HEK293T (cell line): ENCODE data around the gene ARL4D.

Source experiments
- CTCF ChIA-PET: fragments of 350-600 bp; formaldehyde crosslinking; extraction: SDS; loops from one replicate; lab custom pipeline; 2021; ENCODE audit warnings: antibody characterized with exemption, inconsistent platforms; lab: Yijun Ruan, JAX
- POLR2A ChIA-PET: fragments of 350-600 bp; formaldehyde crosslinking; extraction: SDS; loops from one replicate; lab custom pipeline; 2020; ENCODE audit warnings: antibody characterized with exemption, inconsistent platforms; lab: Yijun Ruan, JAX
- DNase-seq: peaks from one replicate; pipeline ENCODE4 v3.0.0; 2012; ENCODE audit warnings: mixed read lengths; ENCODE audit errors: extremely low spot score
- ARNT ChIP-seq: fragments of 450-650 bp; IDR thresholded peaks from 2 replicates; pipeline ENCODE4 v1.6.1; 2017; ENCODE audit warnings: mild to moderate bottlenecking
- BHLHE40 ChIP-seq: fragments of 450-650 bp; IDR thresholded peaks from 2 replicates; pipeline ENCODE4 v1.6.1; 2016; ENCODE audit warnings: mild to moderate bottlenecking, moderate library complexity, borderline replicate concordance
- CTBP1 ChIP-seq: fragments of 450-650 bp; IDR thresholded peaks from 2 replicates; pipeline ENCODE4 v1.6.1; 2016; ENCODE audit warnings: borderline replicate concordance
- ELF4 ChIP-seq: fragments of 450-650 bp; IDR thresholded peaks from 2 replicates; pipeline ENCODE4 v1.6.1; 2017; ENCODE audit warnings: antibody characterized with exemption
- FOXA1 ChIP-seq: fragments of 450-650 bp; IDR thresholded peaks from 2 replicates; pipeline ENCODE4 v1.6.1; 2016; ENCODE audit warnings: mild to moderate bottlenecking
- FOXK2 ChIP-seq: fragments of 450-650 bp; IDR thresholded peaks from 2 replicates; pipeline ENCODE4 v1.6.1; 2016; ENCODE audit warnings: mild to moderate bottlenecking
- FOXM1 ChIP-seq: fragments of 450-650 bp; IDR thresholded peaks from 2 replicates; pipeline ENCODE4 v1.6.1; 2017; ENCODE audit warnings: mild to moderate bottlenecking, borderline replicate concordance
- HDGF ChIP-seq: fragments of 450-650 bp; IDR thresholded peaks from 2 replicates; pipeline ENCODE4 v1.6.1; 2017; ENCODE audit warnings: antibody characterized with exemption, borderline replicate concordance
- L3MBTL2 ChIP-seq: fragments of 450-650 bp; conservative IDR thresholded peaks from 2 replicates; pipeline ENCODE4 v1.6.1; 2016; ENCODE audit warnings: mild to moderate bottlenecking
- LEF1 ChIP-seq: fragments of 450-650 bp; IDR thresholded peaks from 2 replicates; pipeline ENCODE4 v1.6.1; 2017; ENCODE audit warnings: mild to moderate bottlenecking, borderline replicate concordance
- NFRKB ChIP-seq: fragments of 450-650 bp; IDR thresholded peaks from 2 replicates; pipeline ENCODE4 v1.6.1; 2016; ENCODE audit warnings: mild to moderate bottlenecking, moderate library complexity
- SP1 ChIP-seq: fragments of 450-650 bp; IDR thresholded peaks from 2 replicates; pipeline ENCODE4 v1.6.1; 2017
- SUZ12 ChIP-seq: fragments of 450-650 bp; IDR thresholded peaks from 2 replicates; pipeline ENCODE4 v1.6.1; 2016; ENCODE audit warnings: mild to moderate bottlenecking
- TARDBP ChIP-seq: fragments of 450-650 bp; IDR thresholded peaks from 2 replicates; pipeline ENCODE4 v1.6.1; 2016
- ZNF384 ChIP-seq: fragments of 450-650 bp; IDR thresholded peaks from 2 replicates; pipeline ENCODE4 v1.6.1; 2016
- TF ChIP-seq, protein P1 (sequence below): fragments of 450-650 bp; IDR thresholded peaks from 2 replicates; pipeline ENCODE4 v1.6.1; 2016

Gene ARL4D

DNA sequence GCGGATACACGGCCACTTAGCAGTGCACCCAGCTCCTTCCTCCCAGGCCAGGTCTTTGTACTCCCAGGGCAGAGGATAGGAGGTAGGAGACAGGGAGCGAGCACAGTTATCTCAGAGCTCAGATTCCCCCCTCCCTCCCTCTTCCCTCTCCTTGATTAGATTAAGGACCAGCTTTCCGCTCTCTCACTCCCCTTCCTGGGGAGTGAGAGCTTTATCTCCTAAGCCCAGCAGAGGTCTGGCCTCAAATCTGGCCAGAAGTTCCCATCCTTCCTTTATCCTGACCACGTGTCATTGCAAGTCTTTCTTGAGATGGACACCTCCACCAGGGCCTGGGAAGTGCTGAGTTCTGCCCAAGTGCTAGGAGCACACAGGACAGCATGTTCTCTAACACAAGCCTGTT, 5.1 kb downstream of the ARL4D start:
- DNase-seq = no peak
- ChIA-PET CTCF (interaction anchor here (0.6 to 1.8 kb wide), 4 partner anchors 10 to 270 kb away, joined by 3 to 7 read pairs (median 3); no protein-coding TSS in a partner anchor), POLR2A (interaction anchor here (1.4 to 5.5 kb wide), 2 partner anchors 35 to 80 kb away, joined by 5 to 44 read pairs; partner anchors contain the start of gene DHX8)
- TF ChIP-seq LEF1 (no peak), HDGF (no peak), TARDBP (no peak), ARNT (no peak), SP1 (no peak)
- TF ChIP-seq, protein P1, sequence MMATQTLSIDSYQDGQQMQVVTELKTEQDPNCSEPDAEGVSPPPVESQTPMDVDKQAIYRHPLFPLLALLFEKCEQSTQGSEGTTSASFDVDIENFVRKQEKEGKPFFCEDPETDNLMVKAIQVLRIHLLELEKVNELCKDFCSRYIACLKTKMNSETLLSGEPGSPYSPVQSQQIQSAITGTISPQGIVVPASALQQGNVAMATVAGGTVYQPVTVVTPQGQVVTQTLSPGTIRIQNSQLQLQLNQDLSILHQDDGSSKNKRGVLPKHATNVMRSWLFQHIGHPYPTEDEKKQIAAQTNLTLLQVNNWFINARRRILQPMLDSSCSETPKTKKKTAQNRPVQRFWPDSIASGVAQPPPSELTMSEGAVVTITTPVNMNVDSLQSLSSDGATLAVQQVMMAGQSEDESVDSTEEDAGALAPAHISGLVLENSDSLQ = no peak

DNA sequence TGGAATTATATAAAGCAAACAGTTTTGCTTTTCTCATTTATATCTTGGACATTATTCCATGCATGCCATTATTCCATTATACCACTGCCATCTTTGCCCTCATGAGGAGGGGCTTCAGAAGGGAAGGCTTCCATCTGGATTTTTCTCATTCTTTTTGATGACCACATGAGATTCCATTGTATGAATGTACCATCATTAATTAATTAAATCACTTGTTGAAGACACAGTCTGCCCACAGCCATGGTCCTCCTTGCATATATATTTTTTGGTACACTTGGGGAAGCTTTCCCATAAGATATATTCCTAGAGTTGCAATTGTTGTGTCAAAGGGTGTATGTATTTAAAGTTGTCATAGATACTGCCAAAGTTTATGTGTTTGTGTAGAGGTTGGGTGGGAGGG, 7.1 kb downstream of the ARL4D start:
- no peak for DNase-seq
- TF ChIP-seq SUZ12 = no peak
- TF ChIP-seq FOXM1 = no peak
- no peak for TF ChIP-seq ZNF384
- no peak for TF ChIP-seq HDGF
- TF ChIP-seq, protein P1 = no peak
- TF ChIP-seq CTBP1 = no peak
- no peak for TF ChIP-seq LEF1
- TF ChIP-seq BHLHE40 = no peak
- no peak for TF ChIP-seq SP1
- ChIA-PET POLR2A (interaction anchor here (0.6 to 5.5 kb wide), 4 partner anchors 18 to 78 kb away, joined by 3 to 44 read pairs (median 5); partner anchors contain the start of gene DHX8), CTCF (no interaction called here)

DNA sequence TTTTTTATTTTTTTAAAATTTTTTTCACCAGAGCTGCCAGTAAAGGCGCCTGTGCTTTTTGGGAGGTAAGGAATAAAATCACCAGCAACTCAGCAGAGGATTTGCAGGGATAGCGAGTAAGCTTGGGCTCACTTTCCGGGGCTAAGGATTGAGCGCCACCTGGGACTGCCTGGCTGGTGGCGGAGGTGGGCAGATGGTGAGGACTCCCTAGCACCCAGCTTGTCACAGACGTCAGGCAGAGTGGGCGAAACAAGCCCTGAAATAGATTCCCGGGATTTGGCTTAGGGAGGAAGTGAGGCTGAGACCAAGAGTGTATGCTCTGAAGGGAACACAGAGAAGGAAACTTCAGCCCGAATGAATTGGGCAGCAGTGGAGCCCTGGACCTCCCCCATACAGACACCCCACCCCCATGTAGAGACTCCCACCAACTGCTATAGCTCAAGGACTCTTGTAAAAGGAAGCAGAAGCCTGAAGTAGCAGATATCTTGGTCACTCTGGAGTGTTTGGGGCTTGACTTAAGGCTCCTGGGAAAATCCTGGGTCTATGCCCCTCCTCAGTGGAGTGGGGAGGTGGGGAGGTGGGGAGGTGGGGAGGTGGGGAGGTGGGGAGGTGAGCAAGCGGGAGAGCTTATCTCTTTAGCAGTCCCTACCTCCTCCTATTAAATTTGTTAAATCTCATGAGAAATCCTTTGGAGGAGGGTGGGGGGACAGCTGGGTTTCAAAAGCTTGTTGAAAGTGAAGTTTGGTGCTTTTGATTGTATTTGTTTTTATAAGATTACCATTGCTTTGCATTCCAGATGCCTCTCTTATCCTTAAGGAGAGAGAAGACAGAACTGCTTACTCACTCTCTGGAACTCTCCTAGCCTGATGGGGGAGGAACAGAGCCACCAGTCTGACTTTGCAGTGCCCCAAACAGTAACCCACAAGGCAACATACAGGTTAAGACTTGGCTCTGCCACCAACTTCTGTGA, 8.2 kb downstream of the ARL4D start:
- no peak for DNase-seq
- POLR2A ChIA-PET = interaction anchor here (1.9 to 5.5 kb wide), 2 partner anchors 8 to 39 kb away, joined by 19 to 44 read pairs; partner anchors contain the start of gene ARL4D
- CTCF ChIA-PET = interaction anchor here (1.2 kb wide), 1 partner anchor 13 kb away, joined by 3 read pairs; no protein-coding TSS in a partner anchor
- no peak for TF ChIP-seq BHLHE40
- TF ChIP-seq L3MBTL2 = no peak
- no peak for TF ChIP-seq ELF4
- TF ChIP-seq ARNT = no peak

DNA sequence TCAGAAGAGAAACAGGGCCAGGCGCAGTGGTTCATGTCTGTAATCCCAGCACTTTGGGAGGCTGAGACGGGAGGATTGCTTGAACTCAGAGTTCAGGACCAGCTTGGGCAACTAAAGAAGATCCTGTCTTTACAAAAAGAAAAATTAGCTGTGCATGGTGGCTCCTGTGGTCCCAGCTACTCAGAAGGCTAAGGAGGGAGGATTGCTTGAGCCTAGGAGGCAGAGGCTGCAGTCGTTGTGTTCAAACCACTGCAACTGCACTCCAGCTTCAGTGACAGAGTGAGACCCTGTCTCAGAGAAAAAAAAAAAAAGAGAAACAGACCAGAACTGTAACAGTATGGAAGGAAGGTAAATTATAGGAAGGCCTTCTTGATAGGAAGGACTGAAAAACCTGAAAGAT, 10.3 kb downstream of the ARL4D start:
- DNase-seq = no peak
- ChIA-PET POLR2A (interaction anchor here (6.5 kb wide), 1 partner anchor 9 kb away, joined by 59 read pairs; the partner anchor contains the start of gene ARL4D), CTCF (interaction anchor here (1.2 kb wide), 1 partner anchor 15 kb away, joined by 3 read pairs; no protein-coding TSS in a partner anchor)
- TF ChIP-seq ELF4 (no peak), SUZ12 (no peak), L3MBTL2 (no peak)

DNA sequence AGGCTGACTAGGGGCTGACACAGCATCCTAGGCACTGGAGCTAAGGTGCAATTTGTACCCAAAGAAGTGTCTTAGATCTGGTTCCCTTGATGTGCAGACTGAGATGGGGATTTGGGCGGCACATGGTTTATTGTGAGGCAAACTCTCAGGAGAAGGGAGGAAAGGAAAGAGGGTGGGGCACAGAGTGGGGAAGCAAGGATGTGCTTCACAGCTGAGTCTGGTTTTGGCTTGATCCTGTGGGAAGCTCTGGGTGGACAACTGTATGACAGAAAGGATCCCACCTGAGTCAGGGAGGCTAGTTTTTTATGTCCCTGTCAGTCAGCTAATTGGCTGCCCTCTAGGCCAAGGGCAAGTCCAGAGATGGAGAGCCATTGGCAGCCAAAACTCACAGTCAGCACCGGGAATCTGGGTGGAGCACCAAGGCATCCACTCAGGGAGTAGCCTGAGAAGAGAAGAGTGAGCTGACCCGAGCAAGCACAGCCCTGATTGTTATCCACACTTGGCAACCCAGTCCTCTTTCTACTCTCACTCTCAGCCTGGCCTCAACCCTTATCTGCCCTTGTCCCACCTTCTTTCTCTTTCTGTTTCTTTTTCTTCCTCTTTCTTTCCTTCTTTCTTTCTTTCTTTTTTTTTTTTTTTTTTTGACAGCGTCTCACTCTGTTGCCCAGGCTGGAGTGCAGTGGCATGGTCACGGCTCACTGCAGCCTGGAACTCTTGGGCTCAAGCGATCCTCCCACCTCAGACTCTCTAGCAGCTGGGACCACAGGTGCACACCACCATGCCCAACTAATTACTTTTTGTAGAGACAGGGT, 12.0 kb downstream of the ARL4D start:
- TF ChIP-seq ELF4 (no peak), NFRKB (no peak), ARNT (no peak), FOXK2 (no peak), CTBP1 (no peak), LEF1 (no peak), HDGF (no peak), TARDBP (no peak), ZNF384 (no peak)
- TF ChIP-seq, protein P1 = no peak
- ChIA-PET POLR2A (interaction anchor here (0.9 to 6.5 kb wide), 3 partner anchors 11 to 42 kb away, joined by 3 to 59 read pairs (median 13); partner anchors contain the start of gene ARL4D), CTCF (no interaction called here)
- no peak for DNase-seq

DNA sequence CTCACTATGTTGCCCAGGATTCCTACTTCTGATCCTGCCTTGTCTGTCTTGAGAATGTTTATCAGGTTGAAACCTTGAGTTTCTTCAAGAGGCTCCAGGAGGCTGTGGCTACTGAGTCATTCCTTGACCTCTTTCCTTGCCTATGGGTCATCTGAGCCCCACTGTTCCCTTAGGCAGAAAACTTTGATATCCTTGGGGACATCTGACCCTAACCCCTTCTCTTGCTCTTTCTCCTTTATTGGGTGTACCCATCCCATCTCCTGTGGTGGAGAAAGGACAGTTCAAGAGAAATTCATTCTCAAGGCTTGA, 12.5 kb downstream of the ARL4D start:
- no peak for DNase-seq
- TF ChIP-seq FOXA1 (no peak), NFRKB (no peak), CTBP1 (no peak), HDGF (no peak), SP1 (no peak), BHLHE40 (no peak), TARDBP (no peak), FOXM1 (no peak), ZNF384 (no peak), ELF4 (no peak), ARNT (no peak), L3MBTL2 (no peak)
- TF ChIP-seq, protein P1 = no peak
- ChIA-PET POLR2A (interaction anchor here (1.4 to 6.5 kb wide), 2 partner anchors 11 to 43 kb away, joined by 13 to 59 read pairs; partner anchors contain the start of gene ARL4D), CTCF (no interaction called here)
